ENCODE measurements around the gene GPHN. TPM values are rescaled to one million over a fixed set of nuclear protein-coding genes. Genes with fewer than 3 reads are reported as not detected.
A peak's percentile ranks its signal among the peaks of the same experiment; 100 is the strongest.

Gene GPHN
- total RNA-seq, 2 donors from 2014 or later: 13.5 to 18.7 TPM

GRCh38 chr14:66613344-66613743, 105.4 kb downstream of the GPHN start:
- Histone ChIP-seq H3K4me3 (no peak overlapping the region), H3K9me3 (no peaks in the 10 kb centered on the region), H3K4me1 (replicated peaks) (no peaks in the 10 kb centered on the region), H3K36me3 (no peaks in the 10 kb centered on the region), H3K27ac (no peak overlapping the region), H3K27me3 (replicated peaks; ENCODE audit: insufficient read depth) (no peaks in the 10 kb centered on the region)
- no peak for TF ChIP-seq POLR2A (IDR thresholded peaks at IDR 0.05)
- TF ChIP-seq CTCF (IDR thresholded peaks at IDR 0.05): no peak
- TF ChIP-seq POLR2AphosphoS5 (IDR thresholded peaks at IDR 0.05): no peak
- WGBS: 94% methylated on average over 2 of the region's 2 CpGs
- DNase-seq (ENCODE audit: low spot score): no peak
- intact Hi-C loops (cut with DNase I): no loop called here

- DNase-seq (ENCODE audit: low spot score): no peak
- Histone ChIP-seq H3K9me3 (no peaks in the 10 kb centered on the region), H3K4me1 (replicated peaks) (no peaks in the 10 kb centered on the region), H3K4me3 (no peak overlapping the region), H3K27ac (no peak overlapping the region), H3K27me3 (replicated peaks; ENCODE audit: insufficient read depth) (no peaks in the 10 kb centered on the region), H3K36me3 (no peaks in the 10 kb centered on the region)
- TF ChIP-seq POLR2A (IDR thresholded peaks at IDR 0.05): no peak
- no peak for TF ChIP-seq POLR2AphosphoS5 (IDR thresholded peaks at IDR 0.05)
- TF ChIP-seq CTCF (IDR thresholded peaks at IDR 0.05): no peak
- WGBS: 98% methylated on average over 2 of the region's 2 CpGs
- intact Hi-C loops (cut with DNase I): loop anchor here (10.0 kb wide), 1 partner anchor 665 kb away; no protein-coding TSS in a partner anchor
Measured at GRCh38 chr14:66619952-66620351, 112.0 kb downstream of the GPHN start.

GRCh38 chr14:66623838-66624237, 115.9 kb downstream of the GPHN start:
- Histone ChIP-seq H3K27ac (no peak overlapping the region), H3K27me3 (replicated peaks; ENCODE audit: insufficient read depth) (no peaks in the 10 kb centered on the region), H3K4me1 (replicated peaks) (no peaks in the 10 kb centered on the region), H3K9me3 (no peaks in the 10 kb centered on the region), H3K4me3 (no peak overlapping the region), H3K36me3 (no peaks in the 10 kb centered on the region)
- intact Hi-C loops (cut with DNase I): loop anchor here (10.0 kb wide), 1 partner anchor 661 kb away; no protein-coding TSS in a partner anchor
- 89% methylated on average over 4 of the region's 4 CpGs for WGBS
- TF ChIP-seq POLR2AphosphoS5 (IDR thresholded peaks at IDR 0.05): no peak
- no peak for TF ChIP-seq CTCF (IDR thresholded peaks at IDR 0.05)
- no peak for TF ChIP-seq POLR2A (IDR thresholded peaks at IDR 0.05)
- DNase-seq (ENCODE audit: low spot score): no peak

- Histone ChIP-seq H3K4me3 (no peak overlapping the region), H3K9me3 (no peaks in the 10 kb centered on the region), H3K4me1 (replicated peaks) (no peaks in the 10 kb centered on the region), H3K27ac (no peak overlapping the region), H3K27me3 (replicated peaks; ENCODE audit: insufficient read depth) (no peaks in the 10 kb centered on the region), H3K36me3 (no peaks in the 10 kb centered on the region)
- WGBS: 0% methylated on average over 1 of the region's 1 CpG
- TF ChIP-seq POLR2AphosphoS5 (IDR thresholded peaks at IDR 0.05) (no peak), CTCF (IDR thresholded peaks at IDR 0.05) (peak in 2 of 4 experiments; percentile 34 to 36), POLR2A (IDR thresholded peaks at IDR 0.05) (no peak)
- intact Hi-C loops (cut with DNase I): loop anchor here (10.0 kb wide), 1 partner anchor 660 kb away; no protein-coding TSS in a partner anchor
- DNase-seq (ENCODE audit: low spot score): peak; percentile 15
Measured at GRCh38 chr14:66624336-66624937, 116.5 kb downstream of the GPHN start.

GRCh38 chr14:66628636-66629035, 120.7 kb downstream of the GPHN start:
- Histone ChIP-seq H3K27me3 (replicated peaks; ENCODE audit: insufficient read depth) (no peaks in the 10 kb centered on the region), H3K9me3 (no peaks in the 10 kb centered on the region), H3K27ac (no peak overlapping the region), H3K36me3 (no peaks in the 10 kb centered on the region), H3K4me1 (replicated peaks) (no peaks in the 10 kb centered on the region), H3K4me3 (no peak overlapping the region)
- TF ChIP-seq POLR2AphosphoS5 (IDR thresholded peaks at IDR 0.05) (no peak), POLR2A (IDR thresholded peaks at IDR 0.05) (no peak), CTCF (IDR thresholded peaks at IDR 0.05) (no peak)
- DNase-seq (ENCODE audit: low spot score): no peak
- intact Hi-C loops (cut with DNase I): loop anchor here (10.0 kb wide), 1 partner anchor 656 kb away; no protein-coding TSS in a partner anchor

Data from prostate gland (tissue), 2 donors.